Left lobe of liver (tissue), 2 donors: ENCODE measurements around the gene NTNG2. TPM values are rescaled to one million over a fixed set of nuclear protein-coding genes. Genes with fewer than 3 reads are reported as not detected.
A peak's percentile ranks its signal among the peaks of the same experiment; 100 is the strongest.

Experiments used
- ATAC-seq: fragments of 200-7000 bp; cut with Tn5 transposase; one replicate; pipeline ENCODE4 v1.9.1; 2020; ENCODE audit warnings: mild to moderate bottlenecking, moderate library complexity
- DNase-seq: peaks from one replicate; pipeline ENCODE4 v3.0.0-alpha.2; 2020; ENCODE audit warnings: low spot score
- total RNA-seq: library from RNA; stranded (reverse); gene quantifications from one replicate; pipeline ENCODE4 v1.2.1, GENCODE V29; 2021
- donor health status: DM: no; HTN: no; CAD: no; lungs with moderate emphysema.
- donor health status: DM: no; HTN: yes; CAD: no.

NTNG2 gene
- total RNA-seq, 1 donor from 2014 or later = 0.38 TPM

GRCh38 chr9:132199056-132199455 is 37.2 kb downstream of the NTNG2 start:
- DNase-seq = no peak
- no peak for ATAC-seq

GRCh38 chr9:132200706-132201105 is 38.8 kb downstream of the NTNG2 start:
- DNase-seq (no peak), ATAC-seq (no peak)

GRCh38 chr9:132201139-132201538 is 39.3 kb downstream of the NTNG2 start:
- ATAC-seq (no peak), DNase-seq (no peak)

GRCh38 chr9:132201780-132202703 is 40.2 kb downstream of the NTNG2 start:
- no peak for ATAC-seq
- DNase-seq = no peak

- no peak for ATAC-seq
- no peak for DNase-seq
Observed at GRCh38 chr9:132204883-132205282, 43.0 kb downstream of the NTNG2 start.

GRCh38 chr9:132207215-132207614 is 45.4 kb downstream of the NTNG2 start:
- ATAC-seq (no peak), DNase-seq (no peak)

- ATAC-seq = no peak
- no peak for DNase-seq
Observed at GRCh38 chr9:132207839-132208615, 46.2 kb downstream of the NTNG2 start.

- ATAC-seq (no peak), DNase-seq (no peak)
Observed at GRCh38 chr9:132209228-132209627, 47.4 kb downstream of the NTNG2 start.

GRCh38 chr9:132210472-132211145 is 48.8 kb downstream of the NTNG2 start:
- no peak for DNase-seq
- no peak for ATAC-seq

GRCh38 chr9:132211570-132211969 is 49.7 kb downstream of the NTNG2 start:
- ATAC-seq (no peak), DNase-seq (no peak)

- ATAC-seq = peak; percentile 48
- no peak for DNase-seq
Observed at GRCh38 chr9:132214027-132214622, 52.3 kb downstream of the NTNG2 start.

GRCh38 chr9:132216861-132217619 is 55.2 kb downstream of the NTNG2 start:
- peak; percentile 19 for ATAC-seq
- no peak for DNase-seq

- DNase-seq = no peak
- no peak for ATAC-seq
Observed at GRCh38 chr9:132218208-132218607, 56.4 kb downstream of the NTNG2 start.

- no peak for DNase-seq
Observed at GRCh38 chr9:132221941-132222340, 60.1 kb downstream of the NTNG2 start.

GRCh38 chr9:132224645-132225044 is 62.8 kb downstream of the NTNG2 start:
- no peak for DNase-seq

More at GRCh38 chr9:132221941-132222340, 60.1 kb downstream of the NTNG2 start:
- ATAC-seq = no peak

GRCh38 chr9:132226571-132227430 is 64.9 kb downstream of the NTNG2 start:
- ATAC-seq = no peak
- no peak for DNase-seq

More at GRCh38 chr9:132224645-132225044, 62.8 kb downstream of the NTNG2 start:
- no peak for ATAC-seq

- no peak for ATAC-seq
- DNase-seq = no peak
Observed at GRCh38 chr9:132228062-132228461, 66.2 kb downstream of the NTNG2 start.

- no peak for ATAC-seq
- DNase-seq = no peak
Observed at GRCh38 chr9:132230605-132231004, 68.7 kb downstream of the NTNG2 start.
